CD4-positive, alpha-beta T cell treated with Interleukin-1 beta for 1 hour (primary cell): ENCODE results near the gene ZNF578.
"Not testable (repeated sequence)": the region's sequence is repeated elsewhere in the genome, so short reads cannot be mapped to it uniquely, and the experiment has no call there.

ENCODE experiments used
- DNase-seq, 2 donors: peaks; one replicate each; pipeline ENCODE4 v3.0.0-alpha.2; 2020 to 2022

Gene ZNF578

DNA sequence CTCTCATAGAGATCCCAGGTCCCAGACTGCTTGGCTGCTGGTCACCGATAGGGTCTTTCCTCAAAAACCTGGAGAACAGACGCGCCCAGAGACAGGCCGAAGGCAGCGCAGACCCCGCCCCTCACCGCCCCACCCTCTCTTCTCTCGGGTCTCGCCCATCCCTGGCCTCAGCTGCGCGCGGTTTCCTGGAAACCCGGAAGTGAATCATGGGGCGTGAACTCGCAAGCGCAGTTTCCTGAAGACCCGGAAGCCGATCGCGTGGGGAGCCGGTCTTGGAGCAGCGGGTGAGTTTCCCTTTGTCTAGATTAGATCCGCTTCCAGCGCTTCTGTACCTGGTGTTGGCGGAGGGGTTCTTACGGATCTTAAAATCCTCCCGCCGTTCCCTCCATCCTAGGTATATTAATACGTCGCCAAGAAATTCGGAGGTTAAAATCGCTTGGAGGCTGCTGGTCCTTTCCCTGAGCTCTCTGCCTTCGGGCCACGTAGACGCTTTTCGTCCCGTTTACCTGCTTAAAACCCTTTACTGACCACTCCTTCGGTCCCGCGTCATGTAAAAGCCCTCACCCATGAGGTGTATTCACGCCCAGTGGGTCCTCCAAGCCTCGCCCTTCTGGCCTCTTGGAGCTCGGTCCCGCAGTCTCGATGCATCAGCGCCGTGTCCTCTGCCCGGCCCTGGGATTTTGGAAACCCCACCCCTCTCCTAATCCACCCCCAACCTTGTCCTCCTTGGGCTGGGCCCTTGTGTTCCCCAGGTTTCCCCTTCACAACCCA lies at the start of gene ZNF578:
TSS of gene ZNF578 (plus strand) at position 230 of the 771 bp plus-strand sequence. CDS start 48,293 bp downstream, outside the sequence.
- peak; percentile 65 to 72 for DNase-seq

- DNase-seq: no peak
These were observed 43.1 kb upstream of the ZNF578 start for GRCh38 chr19:52410276-52410675.

DNA sequence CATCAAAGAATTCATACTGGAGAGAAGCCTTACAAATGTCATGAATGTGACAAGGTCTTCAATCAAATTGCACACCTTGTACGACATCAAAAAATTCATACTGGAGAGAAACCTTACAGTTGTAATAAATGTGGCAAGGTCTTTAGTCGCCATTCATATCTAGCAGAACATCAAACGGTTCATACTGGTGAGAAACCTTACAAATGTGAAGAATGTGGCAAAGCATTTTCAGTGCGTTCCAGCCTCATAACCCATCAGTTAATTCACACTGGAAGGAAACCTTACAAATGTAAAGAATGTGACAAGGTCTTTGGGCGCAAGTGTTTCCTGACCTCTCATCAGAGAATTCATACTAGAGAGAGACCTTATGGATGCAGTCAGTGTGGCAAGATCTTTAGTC lies 37.6 kb upstream of the ZNF578 start:
- DNase-seq: no peak

- no peak for DNase-seq
These were observed 24.4 kb upstream of the ZNF578 start, which contains the start of gene ZNF534 for GRCh38 chr19:52428937-52429336. ZNF534 (plus strand) TSS chr19:52429148; CDS start chr19:52431475, 2,327 bp downstream.

DNA sequence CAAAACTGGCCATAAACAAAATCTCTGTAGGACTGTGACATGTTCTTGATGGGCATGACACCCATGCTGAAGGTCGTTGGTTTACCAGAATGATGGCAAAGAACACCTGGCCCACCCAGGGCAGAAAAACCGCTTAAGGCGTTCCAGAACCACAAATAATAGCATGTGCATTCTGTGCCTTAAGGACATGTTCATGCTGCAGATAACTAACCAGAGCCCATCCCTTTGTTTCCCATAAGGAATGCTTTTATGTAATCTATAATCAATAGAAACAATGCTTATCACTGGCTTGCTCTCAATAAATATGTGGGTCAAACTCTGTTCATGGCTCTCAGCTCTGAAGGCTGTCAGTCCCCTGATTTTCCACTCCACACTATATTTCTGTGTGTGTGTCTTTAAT lies 11.2 kb upstream of the ZNF578 start:
- DNase-seq: no peak

DNA sequence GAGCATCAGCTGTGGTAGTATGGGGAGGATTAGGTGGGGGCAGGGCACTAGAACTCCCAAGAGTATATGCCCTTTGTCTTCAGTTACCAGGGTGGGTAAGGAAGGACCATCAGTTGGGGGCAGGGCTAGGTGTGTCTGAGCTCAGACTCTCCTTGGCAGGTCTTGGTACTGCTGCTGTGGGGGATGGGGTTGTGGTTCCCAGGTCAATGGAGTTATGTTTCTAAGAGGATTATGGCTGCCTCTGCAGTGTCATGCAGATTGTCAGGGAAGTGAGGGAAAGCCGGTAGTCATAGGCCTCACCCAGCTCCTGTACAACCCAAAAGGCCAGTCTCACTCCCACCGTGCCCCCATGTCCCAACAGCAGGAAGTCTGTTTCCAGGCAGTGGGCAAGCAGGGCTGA lies 8.8 kb upstream of the ZNF578 start:
- DNase-seq: no peak

DNA sequence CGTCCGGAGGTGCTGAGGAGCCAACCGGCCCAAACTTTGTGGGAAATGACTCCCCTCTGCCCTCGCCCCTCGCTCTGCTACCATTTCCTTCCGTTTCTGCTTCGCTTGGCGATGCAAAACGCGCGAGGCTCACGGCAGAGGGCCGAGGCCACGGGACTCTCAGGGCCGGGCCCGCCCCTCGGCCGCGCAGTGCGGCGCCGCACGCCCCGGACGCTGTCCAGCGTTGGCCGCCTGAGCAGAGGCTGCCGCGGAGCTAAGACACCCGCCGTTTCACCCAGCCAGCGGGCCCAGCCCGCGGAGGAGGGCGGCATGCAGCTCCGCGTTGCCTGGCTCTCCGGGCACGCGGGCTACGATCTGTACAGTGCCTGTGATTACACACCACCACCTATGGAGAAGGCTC lies 2.1 kb upstream of the ZNF578 start:
- no peak for DNase-seq

GRCh38 chr19:52464798-52465470 lies 11.6 kb downstream of the ZNF578 start:
- DNase-seq: no peak

- DNase-seq: no peak
These were observed 20.4 kb downstream of the ZNF578 start for GRCh38 chr19:52473655-52474350.

- no peak for DNase-seq
These were observed 21.2 kb downstream of the ZNF578 start for GRCh38 chr19:52474351-52475127.

- not testable (repeated sequence) for DNase-seq
These were observed 30.9 kb downstream of the ZNF578 start for GRCh38 chr19:52484111-52484743.

- DNase-seq: not testable (repeated sequence)
These were observed 31.7 kb downstream of the ZNF578 start for GRCh38 chr19:52485064-52485463.

GRCh38 chr19:52485561-52486240 lies 32.3 kb downstream of the ZNF578 start:
- DNase-seq: not testable (repeated sequence)

DNA sequence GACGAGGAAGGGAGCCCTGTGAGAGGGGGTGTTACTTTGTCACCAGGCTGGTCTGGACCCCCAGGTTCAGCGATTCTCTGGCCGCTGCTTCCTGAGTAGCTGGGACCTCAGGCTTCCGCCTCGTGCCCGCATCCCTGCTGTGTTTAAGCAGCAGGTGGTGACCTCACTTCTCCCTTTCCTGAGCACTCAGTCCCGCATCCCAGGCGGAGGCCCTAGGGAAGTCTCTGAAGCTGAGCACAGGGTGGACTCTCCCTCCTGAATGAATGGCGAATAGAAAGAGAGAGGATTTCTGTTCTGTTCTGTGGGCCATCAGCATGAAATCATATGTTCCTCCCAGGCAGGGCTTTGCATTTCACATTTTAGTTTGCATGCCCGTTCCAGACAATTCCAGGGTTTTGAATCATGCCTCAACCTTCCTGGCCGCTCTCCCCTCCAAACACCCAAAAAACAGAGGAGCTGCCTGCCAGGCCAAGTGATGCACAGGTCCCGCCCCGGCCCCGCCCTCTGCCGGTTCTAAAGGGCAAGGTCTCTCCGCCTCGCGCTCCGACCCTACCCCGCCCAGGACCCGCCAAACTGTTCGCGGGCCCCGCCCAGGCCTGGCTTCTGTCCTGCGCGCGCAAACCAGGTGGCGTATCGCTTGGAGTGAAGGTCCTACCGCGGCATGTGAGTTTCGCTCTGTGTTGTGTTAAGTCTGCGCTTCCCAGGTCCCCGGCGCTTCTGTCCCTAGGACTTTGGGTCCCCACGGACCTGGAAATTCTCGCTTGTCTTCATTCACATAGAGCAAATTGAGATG lies 39.0 kb downstream of the ZNF578 start:
- peak; percentile 0 to 5 for DNase-seq

- DNase-seq: no peak
These were observed 39.7 kb downstream of the ZNF578 start for GRCh38 chr19:52492994-52493470.

GRCh38 chr19:52494518-52494917 lies 41.2 kb downstream of the ZNF578 start:
- DNase-seq: no peak

DNA sequence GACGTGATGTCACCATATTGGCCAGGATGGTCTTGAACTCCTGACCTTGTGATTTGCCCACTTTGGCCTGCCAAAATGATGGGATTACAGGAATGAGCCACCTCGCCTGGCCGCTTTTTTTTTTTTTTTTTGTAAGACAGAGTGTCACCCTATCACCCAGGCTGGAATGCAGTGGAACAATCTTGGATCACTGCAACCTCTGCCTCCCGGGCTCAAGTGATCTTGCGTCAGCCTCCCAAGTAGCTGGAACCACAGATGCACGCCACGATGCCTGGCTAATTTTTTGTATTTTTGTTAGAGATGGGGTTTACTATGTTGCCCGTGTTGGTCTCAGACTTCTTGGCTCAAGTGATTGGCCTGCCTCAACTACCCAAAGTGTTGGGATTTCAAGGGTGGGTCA lies 45.2 kb downstream of the ZNF578 start:
- DNase-seq: no peak

GRCh38 chr19:52500474-52500873 lies 47.1 kb downstream of the ZNF578 start:
- DNase-seq: not testable (repeated sequence)

DNA sequence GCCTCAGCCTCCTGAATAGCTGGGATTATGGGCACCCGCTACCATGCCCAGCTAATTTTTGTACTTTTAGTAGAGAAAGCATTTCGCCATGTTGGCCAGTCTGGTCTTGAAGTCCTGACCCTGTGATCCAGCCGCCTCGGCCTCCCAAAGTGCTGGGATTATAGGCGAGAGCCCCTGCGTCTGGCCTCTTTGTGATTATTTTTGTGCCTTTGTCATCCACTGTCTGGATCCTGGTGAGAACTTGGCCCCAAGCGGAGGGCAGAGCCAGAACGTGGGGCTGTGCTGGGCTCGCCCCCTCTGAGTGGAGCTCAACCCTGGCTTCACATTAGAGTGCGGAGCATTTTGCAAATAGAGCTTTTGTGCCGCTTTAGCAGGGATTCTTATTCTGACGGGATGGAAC lies 47.6 kb downstream of the ZNF578 start:
- not testable (repeated sequence) for DNase-seq

DNA sequence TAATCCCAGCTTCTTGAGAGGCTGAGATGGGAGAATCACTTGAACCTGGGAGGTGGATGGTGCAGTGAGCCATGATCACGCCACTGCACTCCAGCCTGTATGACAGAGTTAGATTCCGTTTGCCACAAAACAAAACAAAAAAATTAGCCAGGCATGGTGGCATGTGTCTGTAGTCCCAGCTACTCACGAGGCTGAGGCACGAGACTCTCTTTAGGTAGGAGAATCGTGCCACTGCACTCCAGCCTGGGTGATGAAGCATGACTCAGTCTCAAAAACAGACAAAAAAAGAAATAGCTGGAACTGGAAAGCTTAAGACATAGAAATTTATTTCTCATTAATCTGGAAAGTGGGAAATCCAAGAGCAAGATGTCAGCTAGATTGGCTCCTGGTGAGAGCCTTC lies 53.9 kb downstream of the ZNF578 start:
- no peak for DNase-seq

DNA sequence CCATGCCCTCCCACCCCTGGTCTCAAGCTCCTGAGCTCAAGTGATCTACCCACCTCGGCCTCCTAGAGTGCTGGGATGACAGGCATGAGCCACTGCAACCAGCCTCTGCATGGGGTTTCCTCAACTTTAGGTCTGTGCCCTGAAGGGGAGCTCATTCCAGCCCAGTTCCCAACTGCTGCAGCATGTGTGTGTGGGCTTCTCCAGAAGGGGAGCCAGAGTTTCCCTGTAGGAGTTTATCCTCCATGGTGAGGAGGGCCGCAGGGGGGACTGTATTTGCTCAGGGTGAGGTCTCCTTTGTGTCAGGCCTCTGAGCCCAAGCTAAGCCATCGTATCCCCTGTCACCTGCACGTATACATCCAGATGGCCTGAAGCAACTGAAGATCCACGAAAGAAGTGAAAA lies 62.8 kb downstream of the ZNF578 start:
- DNase-seq: no peak
